ENCODE results near the gene PYM1.
"Not testable (repeated sequence)": the region's sequence is repeated elsewhere in the genome, so short reads cannot be mapped to it uniquely, and the experiment has no call there.

Gene PYM1

GRCh38 chr12:55877824-55878223 is 49.9 kb downstream of the PYM1 start:
- POLR2A ChIA-PET, result no interaction called here

GRCh38 chr12:55875704-55876467 is 51.8 kb downstream of the PYM1 start:
- TF ChIP-seq FOXA1 (IDR thresholded peaks at IDR 0.05) (no peak), CTBP1 (IDR thresholded peaks at IDR 0.05; ENCODE audit: borderline replicate concordance) (no peak), FOXK2 (IDR thresholded peaks at IDR 0.05) (no peak), BHLHE40 (IDR thresholded peaks at IDR 0.05; ENCODE audit: borderline replicate concordance) (no peak), TARDBP (IDR thresholded peaks at IDR 0.05) (no peak), NFRKB (IDR thresholded peaks at IDR 0.05) (no peak), SUZ12 (IDR thresholded peaks at IDR 0.05) (no peak), ARNT (IDR thresholded peaks at IDR 0.05) (no peak), HDGF (IDR thresholded peaks at IDR 0.05; ENCODE audit: borderline replicate concordance) (no peak)
- DNase-seq (ENCODE audit: extremely low spot score), result no peak
- ChIA-PET POLR2A (no interaction called here), CTCF (interaction anchor here (0.7 kb wide), 1 partner anchor 52 kb away, joined by 3 read pairs; the partner anchor contains the start of gene PYM1)

More at GRCh38 chr12:55877824-55878223, 49.9 kb downstream of the PYM1 start:
- DNase-seq (ENCODE audit: extremely low spot score), result no peak
- CTCF ChIA-PET, result no interaction called here
- TF ChIP-seq CTBP1 (IDR thresholded peaks at IDR 0.05; ENCODE audit: borderline replicate concordance) (no peak), SUZ12 (IDR thresholded peaks at IDR 0.05) (no peak), FOXK2 (IDR thresholded peaks at IDR 0.05) (no peak), LEF1 (IDR thresholded peaks at IDR 0.05; ENCODE audit: borderline replicate concordance) (no peak), PKNOX1 (IDR thresholded peaks at IDR 0.05) (no peak), TARDBP (IDR thresholded peaks at IDR 0.05) (no peak), FOXA1 (IDR thresholded peaks at IDR 0.05) (no peak), HDGF (IDR thresholded peaks at IDR 0.05; ENCODE audit: borderline replicate concordance) (no peak), NFRKB (IDR thresholded peaks at IDR 0.05) (no peak), ARNT (IDR thresholded peaks at IDR 0.05) (no peak), L3MBTL2 (conservative IDR thresholded peaks at IDR 0.05) (no peak), ZNF384 (IDR thresholded peaks at IDR 0.05) (no peak), FOXM1 (IDR thresholded peaks at IDR 0.05; ENCODE audit: borderline replicate concordance) (no peak)

GRCh38 chr12:55874443-55874842 is 53.3 kb downstream of the PYM1 start:
- no peak for DNase-seq (ENCODE audit: extremely low spot score)
- CTCF ChIA-PET, result no interaction called here
- TF ChIP-seq ARNT (IDR thresholded peaks at IDR 0.05) (no peak), PKNOX1 (IDR thresholded peaks at IDR 0.05) (no peak), HDGF (IDR thresholded peaks at IDR 0.05; ENCODE audit: borderline replicate concordance) (no peak), FOXK2 (IDR thresholded peaks at IDR 0.05) (no peak), NFRKB (IDR thresholded peaks at IDR 0.05) (no peak), L3MBTL2 (conservative IDR thresholded peaks at IDR 0.05) (no peak), ZNF384 (IDR thresholded peaks at IDR 0.05) (no peak), ELF4 (IDR thresholded peaks at IDR 0.05) (no peak), FOXM1 (IDR thresholded peaks at IDR 0.05; ENCODE audit: borderline replicate concordance) (no peak), SUZ12 (IDR thresholded peaks at IDR 0.05) (no peak)
- POLR2A ChIA-PET, result no interaction called here

GRCh38 chr12:55866454-55867004 is 61.2 kb downstream of the PYM1 start:
- POLR2A ChIA-PET, result interaction anchor here (0.8 kb wide), 1 partner anchor 108 kb away, joined by 3 read pairs; no protein-coding TSS in a partner anchor
- DNase-seq (ENCODE audit: extremely low spot score); CTCF ChIA-PET: not testable (repeated sequence)

- ChIA-PET CTCF (no interaction called here), POLR2A (no interaction called here)
- DNase-seq (ENCODE audit: extremely low spot score), result no peak
- no peak for TF ChIP-seq CTBP1 (IDR thresholded peaks at IDR 0.05; ENCODE audit: borderline replicate concordance)
- TF ChIP-seq ZNF384 (IDR thresholded peaks at IDR 0.05), result no peak
- TF ChIP-seq ELF4 (IDR thresholded peaks at IDR 0.05), result no peak
- TF ChIP-seq BHLHE40 (IDR thresholded peaks at IDR 0.05; ENCODE audit: borderline replicate concordance), result no peak
- no peak for TF ChIP-seq HDGF (IDR thresholded peaks at IDR 0.05; ENCODE audit: borderline replicate concordance)
- TF ChIP-seq L3MBTL2 (conservative IDR thresholded peaks at IDR 0.05), result no peak
- TF ChIP-seq TARDBP (IDR thresholded peaks at IDR 0.05), result no peak
- no peak for TF ChIP-seq NFRKB (IDR thresholded peaks at IDR 0.05)
- no peak for TF ChIP-seq SUZ12 (IDR thresholded peaks at IDR 0.05)
- no peak for TF ChIP-seq LEF1 (IDR thresholded peaks at IDR 0.05; ENCODE audit: borderline replicate concordance)
- no peak for TF ChIP-seq SP1 (IDR thresholded peaks at IDR 0.05)
- TF ChIP-seq FOXK2 (IDR thresholded peaks at IDR 0.05), result no peak
- no peak for TF ChIP-seq FOXM1 (IDR thresholded peaks at IDR 0.05; ENCODE audit: borderline replicate concordance)
Observed at GRCh38 chr12:55865327-55865726, 62.4 kb downstream of the PYM1 start.

- DNase-seq (ENCODE audit: extremely low spot score); CTCF ChIA-PET: not testable (repeated sequence)
- POLR2A ChIA-PET, result interaction anchor here (1.1 kb wide), 1 partner anchor 33 kb away, joined by 3 read pairs; no protein-coding TSS in a partner anchor
Observed at GRCh38 chr12:55862931-55863330, 64.8 kb downstream of the PYM1 start.

- POLR2A ChIA-PET, result interaction anchor here (1.0 to 1.1 kb wide), 2 partner anchors 14 to 32 kb away, joined by 3 read pairs; no protein-coding TSS in a partner anchor
- CTCF ChIA-PET, result no interaction called here
- TF ChIP-seq LEF1 (IDR thresholded peaks at IDR 0.05; ENCODE audit: borderline replicate concordance) (no peak), BHLHE40 (IDR thresholded peaks at IDR 0.05; ENCODE audit: borderline replicate concordance) (no peak), TARDBP (IDR thresholded peaks at IDR 0.05) (no peak), SP1 (IDR thresholded peaks at IDR 0.05) (no peak), SUZ12 (IDR thresholded peaks at IDR 0.05) (no peak), ZNF384 (IDR thresholded peaks at IDR 0.05) (no peak), FOXA1 (IDR thresholded peaks at IDR 0.05) (no peak)
- no peak for DNase-seq (ENCODE audit: extremely low spot score)
Observed at GRCh38 chr12:55862286-55862685, 65.4 kb downstream of the PYM1 start.

All from HEK293T (cell line).